GM19193 (cell line): ENCODE results near the gene APC2.

ENCODE experiments used
- POLR2A ChIP-seq: IDR thresholded peaks from 4 replicates; pipeline ENCODE4 v1.6.1; 2011; ENCODE audit not compliant: insufficient read depth, insufficient read length; ENCODE audit errors: extremely low read depth

APC2 gene

DNA sequence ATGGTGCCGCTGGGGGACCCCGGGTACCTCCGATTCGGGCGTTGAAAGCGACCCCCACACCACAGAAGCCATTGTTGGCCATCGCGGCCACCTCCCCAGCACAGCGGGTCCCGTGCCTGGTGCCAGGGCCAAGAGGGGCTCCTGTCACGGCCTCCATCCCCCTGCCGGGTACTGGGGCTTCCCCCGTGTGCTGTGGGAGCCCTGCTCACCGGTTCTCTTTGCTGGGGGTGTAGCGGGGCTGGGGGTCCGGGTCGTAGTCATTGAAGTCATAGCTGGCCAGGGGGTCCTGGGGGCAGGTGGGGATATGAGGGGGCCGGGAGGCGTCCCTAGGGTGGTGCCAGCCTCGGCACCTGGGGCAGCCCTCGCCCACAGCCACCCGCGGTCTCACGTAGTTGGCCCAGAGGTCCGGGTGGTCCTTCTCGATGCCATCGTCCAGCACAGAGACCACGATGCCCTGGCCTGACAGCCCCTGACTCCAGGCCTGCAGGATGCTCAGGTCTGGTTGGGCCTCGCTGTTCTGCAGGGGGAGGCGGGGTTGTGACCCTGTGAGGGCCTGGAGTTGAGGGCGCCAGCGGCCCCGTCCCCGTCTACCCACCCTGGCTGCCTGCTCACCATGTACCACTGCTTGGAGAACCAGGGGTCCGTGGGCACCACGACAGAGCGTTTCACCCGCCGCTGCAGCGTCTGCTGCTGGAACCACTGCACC, 37.8 kb downstream of the APC2 start:
- TF ChIP-seq POLR2A, result no peak

- no peak for TF ChIP-seq POLR2A
Measured at GRCh38 chr19:1488282-1488601, 38.3 kb downstream of the APC2 start.

DNA sequence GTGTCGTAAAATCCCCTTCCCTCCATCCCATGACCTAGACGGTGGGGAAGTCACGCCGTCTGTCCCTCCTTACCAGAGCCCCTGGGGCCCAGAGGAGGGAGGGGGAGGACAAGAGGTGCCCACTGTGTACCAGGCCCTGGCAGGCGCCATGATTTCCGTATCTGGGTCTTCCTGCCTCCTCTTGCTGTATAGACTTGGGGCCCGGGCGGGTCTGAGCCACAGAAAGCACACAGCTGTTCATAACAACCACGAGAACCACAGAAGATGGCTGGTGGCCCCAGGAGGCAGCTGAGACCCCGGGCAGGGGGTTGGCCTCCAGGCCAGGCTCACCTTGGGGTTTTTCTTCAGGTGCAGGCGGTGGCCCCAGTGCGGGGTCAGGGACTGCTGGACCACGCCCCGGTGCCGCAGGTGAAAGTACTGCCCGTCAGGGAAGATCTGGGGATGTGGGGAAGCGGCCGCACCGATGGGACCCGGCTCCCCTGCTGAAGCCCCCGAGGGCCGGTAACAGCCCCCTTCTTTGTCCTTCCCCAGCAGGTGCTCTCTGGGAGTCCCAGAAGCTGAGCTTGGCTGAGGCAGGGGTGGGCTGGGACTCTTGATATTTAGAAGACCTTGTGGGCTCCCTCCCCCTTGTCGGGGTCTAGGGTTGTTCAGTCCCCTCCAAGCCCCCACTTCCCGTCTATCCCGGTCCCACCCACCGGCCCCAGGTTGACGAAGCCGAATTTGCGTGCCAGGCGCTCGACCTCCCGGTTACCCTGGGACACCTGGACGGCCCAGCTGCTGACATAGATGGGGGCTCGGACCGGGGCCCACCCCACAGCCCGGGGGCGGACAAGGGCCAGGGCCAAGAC, 39.8 kb downstream of the APC2 start:
- peak; percentile 34 for TF ChIP-seq POLR2A

GRCh38 chr19:1490311-1491113, 40.6 kb downstream of the APC2 start, which contains the start of gene PCSK4:
PCSK4 (minus strand) TSS chr19:1490350; CDS start chr19:1490346, 4 bp downstream.
- no peak for TF ChIP-seq POLR2A

DNA sequence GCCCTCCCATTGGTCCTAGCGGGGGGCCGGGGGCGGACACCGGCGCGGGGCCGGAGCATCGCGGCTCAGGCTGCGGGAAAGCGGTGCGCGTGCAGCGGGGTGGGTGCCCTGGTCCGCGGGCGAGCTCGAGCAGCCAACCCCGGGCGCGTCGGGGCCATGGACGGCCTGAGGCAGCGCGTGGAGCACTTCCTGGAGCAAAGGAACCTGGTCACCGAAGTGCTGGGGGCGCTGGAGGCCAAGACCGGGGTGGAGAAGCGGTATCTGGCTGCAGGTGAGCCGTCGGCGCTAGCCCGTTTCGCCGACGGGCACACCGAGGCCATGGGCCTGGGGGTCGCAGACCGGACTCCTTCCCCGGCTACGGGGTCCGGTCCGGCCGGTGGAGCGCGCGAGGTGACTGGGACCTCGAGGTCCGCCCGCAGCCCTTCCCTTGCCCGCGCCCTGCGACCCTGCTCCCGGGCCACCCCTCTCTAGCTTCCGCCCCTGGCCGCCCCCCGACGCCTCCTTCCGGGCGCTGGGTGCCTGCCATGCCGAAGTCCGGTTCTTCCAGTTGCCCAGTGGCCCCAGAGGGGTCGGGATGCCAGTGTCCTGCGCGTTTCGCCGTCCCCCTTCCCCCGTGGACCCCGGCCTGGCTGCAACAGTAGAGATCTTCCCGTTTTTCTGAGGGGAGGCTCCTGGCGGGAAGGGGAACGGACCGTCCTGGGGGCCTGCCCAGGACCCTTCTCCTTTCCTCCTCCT, 41.4 kb downstream of the APC2 start, which contains the start of gene REEP6:
REEP6 (plus strand) TSS at position 68 of the 735 bp plus-strand sequence; CDS start at position 157, 89 bp downstream.
- no peak for TF ChIP-seq POLR2A

DNA sequence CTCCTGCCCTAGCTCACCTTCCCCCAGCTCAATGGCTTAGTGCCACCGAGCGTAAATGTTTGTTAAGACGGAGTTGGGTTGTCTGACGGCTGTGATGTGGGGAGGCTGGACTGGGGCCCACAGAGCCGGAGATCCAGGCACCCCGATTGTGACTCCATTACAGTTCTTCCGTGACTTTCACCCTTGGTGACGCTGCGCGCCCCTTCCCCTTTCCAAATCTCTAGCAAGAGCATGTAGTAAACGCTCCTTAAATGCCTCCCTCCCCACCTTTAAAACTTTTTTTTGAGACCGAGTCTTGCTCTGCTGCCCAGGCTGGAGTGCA, 41.9 kb downstream of the APC2 start:
- TF ChIP-seq POLR2A, result no peak

DNA sequence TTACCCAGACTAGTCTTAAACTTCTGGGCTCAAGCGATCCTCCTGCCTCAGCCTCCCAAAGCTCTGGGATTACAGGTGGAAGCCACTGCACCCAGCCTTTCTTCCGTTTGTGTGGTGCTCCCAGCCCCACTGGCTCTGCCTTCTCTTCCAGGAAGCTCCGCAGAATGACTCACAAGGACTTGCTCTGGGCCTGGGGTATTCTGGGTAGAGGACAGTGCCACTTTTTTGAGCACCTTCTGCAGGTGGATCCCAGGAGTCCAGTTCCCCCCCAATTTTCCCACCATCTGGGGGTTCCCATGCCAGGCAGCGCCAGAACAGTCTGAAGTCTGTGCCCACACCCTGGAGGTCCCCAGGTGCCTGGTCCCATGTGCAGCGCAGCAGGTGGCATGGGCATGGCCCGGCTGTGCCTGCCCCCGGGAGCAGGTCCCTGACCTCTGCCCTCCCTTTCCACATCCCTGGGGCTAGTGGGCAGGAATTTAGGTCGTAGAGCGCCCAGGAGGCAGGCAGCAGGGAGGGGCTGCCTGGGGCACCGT, 42.6 kb downstream of the APC2 start:
- TF ChIP-seq POLR2A, result no peak

GRCh38 chr19:1494115-1494815, 44.3 kb downstream of the APC2 start:
- TF ChIP-seq POLR2A, result no peak

DNA sequence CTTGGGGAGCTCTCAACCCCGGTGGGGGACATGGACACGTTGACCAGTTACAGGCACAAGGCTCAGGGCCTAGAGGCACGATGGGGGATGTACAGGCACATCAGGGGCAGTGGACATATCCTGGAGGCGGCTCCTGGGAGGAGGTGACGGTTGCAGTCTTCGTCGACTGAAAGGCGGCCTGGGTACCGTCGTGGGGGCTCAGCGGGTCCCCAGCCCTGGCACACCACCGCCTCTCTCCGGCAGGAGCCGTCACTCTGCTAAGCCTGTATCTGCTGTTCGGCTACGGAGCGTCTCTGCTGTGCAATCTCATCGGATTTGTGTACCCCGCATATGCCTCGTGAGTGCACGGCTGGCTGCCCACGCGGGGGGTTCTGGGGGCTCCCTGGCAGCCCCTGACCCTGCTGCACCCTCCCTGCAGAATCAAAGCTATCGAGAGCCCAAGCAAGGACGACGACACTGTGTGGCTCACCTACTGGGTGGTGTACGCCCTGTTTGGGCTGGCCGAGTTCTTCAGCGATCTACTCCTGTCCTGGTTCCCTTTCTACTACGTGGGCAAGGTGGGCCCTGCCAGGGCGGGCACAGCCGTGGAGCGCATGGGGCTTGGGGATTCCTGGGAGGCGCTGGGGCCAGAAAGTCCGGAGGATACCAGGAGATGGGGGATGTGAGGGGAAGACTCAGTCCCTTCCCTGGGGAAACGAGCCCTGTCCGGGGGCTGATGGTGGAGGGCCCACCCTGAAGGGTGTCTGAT, 45.3 kb downstream of the APC2 start:
- no peak for TF ChIP-seq POLR2A

GRCh38 chr19:1495799-1496713, 46.1 kb downstream of the APC2 start:
- no peak for TF ChIP-seq POLR2A

GRCh38 chr19:1496714-1497577, 47.0 kb downstream of the APC2 start:
- TF ChIP-seq POLR2A, result no peak
